K562 (cell line): ENCODE results near the gene CARD11. TPM values are rescaled to one million over a fixed set of nuclear protein-coding genes. Genes with fewer than 3 reads are reported as not detected.

Experiments
- ATAC-seq: fragments of 200-7000 bp; cut with Tn5 transposase; 3 replicates; pipeline ENCODE4 v1.9.1; 2020; ENCODE audit warnings: moderate library complexity
- BruUV-seq: library from RNA; stranded (reverse); fragments of 400-500 nt; replicated peaks from 2 replicates; lab custom pipeline; 2021; lab: Mats Ljungman, UMichigan
- CTCF ChIA-PET: fragments of 300-600 bp; formaldehyde crosslinking; extraction: SDS; loops from one replicate; lab custom pipeline; 2021; ENCODE audit warnings: low intra/inter-chr PET ratio; lab: Yijun Ruan, JAX
- POLR2A ChIA-PET: fragments of 300-600, 350-650 bp; sonication (Branson Sonifier 250); formaldehyde crosslinking; extraction: SDS; loops from one replicate; lab custom pipeline; 2021; ENCODE audit warnings: antibody characterized with exemption, inconsistent platforms; lab: Yijun Ruan, JAX
- DNase-seq, 4 experiments: peaks; one replicate each; pipeline versions ENCODE4 v3.0.0 to v3.0.0-alpha.2; 2011 to 2018; ENCODE audit warnings: low spot score in 3 of 4, mixed read lengths in 3 of 4; ENCODE audit errors: extremely low read depth in 1 of 4
- FAIRE-seq: peaks from 2 replicates; lab custom pipeline; 2011; peaks lifted over from hg19 to GRCh38; lab: Jason Lieb, UNC
- H2AFZ ChIP-seq: 2 replicates; pipeline ENCODE4 v1.6.0; 2011; ENCODE audit warnings: low read depth, low read length, control low read depth, inconsistent platforms
- H3K27ac ChIP-seq: fragments of 200-600 bp; 3 replicates; pipeline ENCODE4 v1.8.0; 2011; ENCODE audit warnings: low read depth, mild to moderate bottlenecking, control low read depth, inconsistent platforms, low read length, moderate library complexity, mixed read lengths; ENCODE audit errors: extremely low read depth
- H3K27me3 ChIP-seq, 2 experiments: fragments of 300-600 bp in 1 of 2; 2 replicates in 1 of 2; 3 replicates in 1 of 2; pipeline versions ENCODE4 v1.6.0 to v1.8.0; 2011; ENCODE audit warnings: inconsistent platforms in 2 of 2, low read length in 2 of 2, mild to moderate bottlenecking in 1 of 2, mixed read lengths in 1 of 2, moderate library complexity in 1 of 2; ENCODE audit not compliant: control insufficient read depth in 2 of 2, insufficient read depth in 2 of 2
- H3K36me3 ChIP-seq: fragments of 300-600 bp; 3 replicates; pipeline ENCODE4 v1.8.0; 2011; ENCODE audit warnings: mild to moderate bottlenecking, low read length, inconsistent platforms; ENCODE audit not compliant: control insufficient read depth, insufficient read depth
- H3K4me1 ChIP-seq, 2 experiments: fragments of 200-600 bp in 1 of 2; replicated peaks in 1 of 2; 2 replicates in 1 of 2; 3 replicates in 1 of 2; pipeline versions ENCODE4 v1.5.1 to v1.8.0; 2011; ENCODE audit warnings: inconsistent platforms in 2 of 2, low read length in 2 of 2, mild to moderate bottlenecking in 1 of 2, mixed read lengths in 1 of 2, moderate library complexity in 1 of 2; ENCODE audit not compliant: control insufficient read depth in 2 of 2, insufficient read depth in 2 of 2
- H3K4me2 ChIP-seq: 2 replicates; pipeline ENCODE4 v1.6.1; 2011; ENCODE audit warnings: low read length, control low read depth, inconsistent platforms, mixed read lengths; ENCODE audit not compliant: insufficient read depth
- H3K4me3 ChIP-seq: fragments of 200-600 bp; sonication (generic), shearing (Covaris generic); 2 replicates; pipeline ENCODE4 v1.5.1; 2016; ENCODE audit warnings: control low read depth, inconsistent platforms
- H3K79me2 ChIP-seq: fragments of 200-600 bp; 3 replicates; pipeline ENCODE4 v1.8.0; 2011; ENCODE audit warnings: low read length, inconsistent platforms; ENCODE audit not compliant: control insufficient read depth, insufficient read depth
- H3K9ac ChIP-seq, 2 experiments: 2 replicates each; pipeline versions ENCODE4 v1.6.0 to v1.6.1; 2011; ENCODE audit warnings: low read depth in 2 of 2, low read length in 2 of 2, control low read depth in 1 of 2, inconsistent platforms in 1 of 2, mild to moderate bottlenecking in 1 of 2, mixed read lengths in 1 of 2; ENCODE audit not compliant: insufficient read depth in 1 of 2
- H3K9me1 ChIP-seq: one replicate; pipeline ENCODE4 v1.6.0; 2011; ENCODE audit warnings: inconsistent platforms, mild to moderate bottlenecking, low read length, moderate library complexity; ENCODE audit not compliant: control insufficient read depth, insufficient read depth
- H3K9me3 ChIP-seq: replicated peaks from 2 replicates; pipeline ENCODE4 v1.5.1; 2011; ENCODE audit warnings: low read depth, low read length, inconsistent platforms; ENCODE audit not compliant: control insufficient read depth, insufficient read depth
- H4K20me1 ChIP-seq: replicated peaks from 2 replicates; pipeline ENCODE4 v1.6.1; 2011; ENCODE audit warnings: low read length, inconsistent platforms, mixed read lengths; ENCODE audit not compliant: control insufficient read depth, insufficient read depth
- GABPA ChIP-seq: fragments of 200-800 bp; sonication (Bioruptor generic); conservative IDR thresholded peaks from 2 replicates; pipeline ENCODE4 v1.6.1; 2016; ENCODE audit warnings: low read depth, missing genetic modification characterization, missing compliant biosample characterization
- GABPB1 ChIP-seq: sonication (generic); formaldehyde crosslinking; IDR thresholded peaks from 2 replicates; pipeline ENCODE4 v1.8.0; 2022; ENCODE audit warnings: mild to moderate bottlenecking, missing genetic modification reagents
- GABPB2 ChIP-seq: fragments of 250-450 bp; sonication (Bioruptor Pico); conservative IDR thresholded peaks from 2 replicates; pipeline ENCODE4 v1.5.1; 2021; ENCODE audit warnings: mild to moderate bottlenecking
- HBP1 ChIP-seq: fragments of 450-650 bp; formaldehyde crosslinking; IDR thresholded peaks from 2 replicates; pipeline ENCODE4 v1.4.0; 2022; ENCODE audit warnings: missing genetic modification characterization
- MCM7 ChIP-seq, 2 experiments: fragments of 450-650 bp; IDR thresholded peaks; 2 replicates each; pipeline ENCODE4 v1.6.1; 2016 to 2018
- POLR2G ChIP-seq: fragments of 200-400 bp; formaldehyde crosslinking; IDR thresholded peaks from 2 replicates; pipeline ENCODE4 v1.6.1; 2017; ENCODE audit warnings: low read depth, mild to moderate bottlenecking, antibody characterized with exemption, low read length, moderate library complexity
- PRMT5 ChIP-seq: sonication (generic); formaldehyde crosslinking; IDR thresholded peaks from 2 replicates; pipeline ENCODE4 v1.5.0; 2020; ENCODE audit warnings: missing genetic modification reagents
- RBBP5 ChIP-seq: fragments of 200-600 bp; sonication (generic); IDR thresholded peaks from 2 replicates; pipeline ENCODE4 v1.6.1; 2012; ENCODE audit warnings: borderline replicate concordance, mild to moderate bottlenecking, low read length, control low read depth, inconsistent platforms; ENCODE audit not compliant: insufficient read depth, poor library complexity, severe bottlenecking
- TFE3 ChIP-seq: fragments of 450-650 bp; formaldehyde crosslinking; IDR thresholded peaks from 2 replicates; pipeline ENCODE4 v1.4.0; 2020; ENCODE audit warnings: mild to moderate bottlenecking, mixed read lengths
- ZFX ChIP-seq: sonication (generic); formaldehyde crosslinking; IDR thresholded peaks from 2 replicates; pipeline ENCODE4 v1.8.0; 2022; ENCODE audit warnings: mild to moderate bottlenecking, missing genetic modification reagents, moderate library complexity
- ZKSCAN8 ChIP-seq: fragments of 200-800 bp; sonication (Bioruptor generic); IDR thresholded peaks from 2 replicates; pipeline ENCODE4 v1.6.1; 2016; ENCODE audit warnings: missing genetic modification characterization, missing compliant biosample characterization
- ZNF589 ChIP-seq: fragments of 200-800 bp; sonication (Bioruptor generic); IDR thresholded peaks from 2 replicates; pipeline ENCODE4 v1.6.1; 2016; ENCODE audit warnings: low read depth, missing genetic modification characterization, missing compliant biosample characterization
- ZNF717 ChIP-seq: fragments of 250-450 bp; sonication (Bioruptor Pico); IDR thresholded peaks from 2 replicates; pipeline ENCODE4 v1.5.0; 2021
- ZSCAN32 ChIP-seq: fragments of 450-650 bp; formaldehyde crosslinking; IDR thresholded peaks from 2 replicates; pipeline ENCODE4 v1.4.0; 2020; ENCODE audit warnings: mild to moderate bottlenecking, moderate library complexity
- WGBS: fragments of 100-300 bp; shearing (Covaris generic); methylation state at CpG from one replicate; pipeline ENCODE4 v1.1.6; 2016; ENCODE audit warnings: low coverage, mixed read lengths; ENCODE audit not compliant: insufficient coverage; ENCODE audit errors: missing lambda C conversion rate; 5-methylcytosine and 5-hydroxymethylcytosine counted together
- in situ Hi-C: fragments of 300-500 bp; cut with MboI; formaldehyde crosslinking; loops from 4 replicates; pipeline ENCODE4 v1.15.0; 2018; ENCODE audit warnings: inconsistent platforms, mixed read lengths
- intact Hi-C: fragments of 100-400 bp; cut with micrococcal nuclease; formaldehyde crosslinking; loops from 2 replicates; pipeline ENCODE4 v1.14.2; 2022
- polyA plus RNA-seq, 8 experiments: library from polyadenylated mRNA; depleted of rRNA in 4 of 8; stranded (reverse) in 5 of 8; unstranded in 3 of 8; fragments of >200 nt; fragmentation: Nextera tagmentation in 2 of 8; fragmentation: Illumina TruSeq in 1 of 8; extraction: Ambion mirVana in 2 of 8; extraction: Trizol in 1 of 8; gene quantifications; 2 replicates each; pipeline versions ENCODE4 v1.2.1 to v1.2.3, GENCODE V29; 2011 to 2014; ENCODE audit warnings: inconsistent platforms in 1 of 8, missing spikeins in 1 of 8
- total RNA-seq, 7 experiments: library from RNA; depleted of rRNA in 6 of 7; stranded (reverse); fragments of >200 nt in 6 of 7; fragmentation: Illumina TruSeq in 2 of 7; extraction: Trizol in 2 of 7; gene quantifications; 2 replicates each; pipeline versions ENCODE4 v1.2.1 to v1.2.3, GENCODE V29; 2011 to 2021; ENCODE audit warnings: low replicate concordance in 1 of 7

The CARD11 gene
- total and polyA plus RNA-seq, 9 of the 15 experiments (the other 6 are each of a cell fraction or from before 2014, with no cell fraction given): 0.07 to 12.8 (median 5.7) TPM

DNA sequence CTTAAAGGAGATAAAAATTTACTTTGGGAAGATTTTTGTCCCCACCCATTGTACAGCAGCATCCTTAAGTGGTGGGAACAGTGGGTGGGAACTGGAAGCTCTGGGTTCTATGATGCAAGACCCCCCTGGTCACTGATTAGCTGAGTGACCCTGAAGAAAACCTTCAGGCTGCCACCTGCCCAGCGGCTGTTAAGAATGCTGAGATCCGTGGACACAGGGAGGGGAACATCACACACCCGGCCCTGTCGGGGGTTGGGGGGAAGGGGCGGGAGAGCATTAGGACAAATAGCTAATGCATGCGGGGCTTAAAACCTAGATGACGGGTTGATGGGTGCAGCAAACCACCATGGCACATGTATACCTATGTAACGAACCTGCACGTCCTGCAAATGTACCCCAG is 14.5 kb downstream of the CARD11 start (continued):
- TF ChIP-seq HBP1 (no peak), POLR2G (no peak), ZNF589 (CRISPR knock-in tag) (no peak), ZSCAN32 (no peak), GABPB1 (CRISPR knock-in tag) (no peak)
- TF ChIP-seq, all 486 proteins: peak for 0

DNA sequence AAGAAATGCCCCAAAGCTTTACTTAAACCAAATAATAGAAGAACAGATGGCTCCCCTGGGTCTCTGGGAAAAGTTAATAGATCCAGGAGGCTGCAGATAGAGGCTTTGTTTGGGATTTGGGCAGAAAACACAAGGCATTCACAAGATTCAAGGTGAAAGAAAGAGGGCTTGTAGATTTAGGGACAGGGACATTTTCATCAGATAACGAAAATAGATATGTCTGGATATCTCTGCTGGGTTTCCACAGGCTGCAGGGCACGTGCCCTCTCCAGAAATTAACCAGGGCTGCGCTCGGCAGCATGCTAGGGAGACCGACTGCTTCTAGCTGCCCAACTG is 14.9 kb downstream of the CARD11 start:
- Histone ChIP-seq H3K4me2 (no peak overlapping the region), H3K9me3 (no peaks in the 10 kb centered on the region), H3K27ac (no peak overlapping the region), H2AFZ (no peak overlapping the region), H3K9me1 (no peaks in the 10 kb centered on the region), H4K20me1 (no peaks in the 10 kb centered on the region), H3K4me1 (peaks cover 0 to 7% of the 10 kb centered on the region in 2 experiments; a peak in 1 of 5 replicates), H3K9ac (no peak overlapping the region), H3K27me3 (no peaks in the 10 kb centered on the region), H3K4me3 (no peak overlapping the region), H3K36me3 (no peaks in the 10 kb centered on the region), H3K79me2 (no peaks in the 10 kb centered on the region)
- FAIRE-seq (no peak), DNase-seq (no peak), ATAC-seq (no peak)
- 43% methylated on average over 5 of the region's 5 CpGs for WGBS
- TF ChIP-seq ZFX: no peak
- TF ChIP-seq GABPB2: no peak
- no peak for TF ChIP-seq GABPA (tag)
- TF ChIP-seq ZNF717: no peak
- TF ChIP-seq PRMT5 (CRISPR knock-in tag): no peak
- TF ChIP-seq TFE3 (CRISPR knock-in tag): no peak
- TF ChIP-seq RBBP5: no peak
- no peak for TF ChIP-seq ZKSCAN8 (CRISPR knock-in tag)
- TF ChIP-seq MCM7 (IDR thresholded peaks at IDR 0.05): no peak
- BruUV-seq: no TSS peak
- ChIA-PET POLR2A (interaction anchor here (0.6 kb wide), 1 partner anchor 11 kb away, joined by 3 read pairs; no protein-coding TSS in a partner anchor), CTCF (no interaction called here)
- intact Hi-C loops (no loop called here), in situ Hi-C loops (no loop called here)
